IMR-90 (cell line): ENCODE results near the gene RYR1. TPM values are rescaled to one million over a fixed set of nuclear protein-coding genes. Genes with fewer than 3 reads are reported as not detected.

Source experiments
- ATAC-seq: fragments of 200-7000 bp; cut with Tn5 transposase; 2 replicates; pipeline ENCODE4 v1.9.1; 2020; ENCODE audit warnings: low read depth, mild to moderate bottlenecking, moderate library complexity
- BruUV-seq: library from RNA; stranded (reverse); fragments of 400-500 nt; replicated peaks from 2 replicates; lab custom pipeline; 2021; lab: Mats Ljungman, UMichigan
- CTCF ChIA-PET: fragments of 300-600 bp; formaldehyde crosslinking; extraction: SDS; loops from one replicate; lab custom pipeline; 2021; ENCODE audit warnings: antibody characterized with exemption; lab: Yijun Ruan, JAX
- POLR2A ChIA-PET: fragments of 300-600 bp; sonication (Branson Sonifier 250); formaldehyde crosslinking; loops from one replicate; lab custom pipeline; 2022; ENCODE audit warnings: antibody characterized with exemption; ENCODE audit not compliant: unreplicated experiment; lab: Charles Lee
- DNase-seq: peaks from one replicate; pipeline ENCODE4 v3.0.0; 2013
- H2AFZ ChIP-seq: replicated peaks from 2 replicates; pipeline ENCODE3; 2013; ENCODE audit warnings: low read length, mild to moderate bottlenecking; ENCODE audit not compliant: poor library complexity
- H2AK5ac ChIP-seq: 2 replicates; pipeline ENCODE4 v1.6.1; 2013; ENCODE audit warnings: low read depth, low read length, inconsistent platforms
- H2AK9ac ChIP-seq: replicated peaks from 2 replicates; pipeline ENCODE3; 2013; ENCODE audit warnings: mild to moderate bottlenecking, low read depth, low read length, moderate library complexity; ENCODE audit not compliant: poor library complexity
- H2BK120ac ChIP-seq: 2 replicates; pipeline ENCODE4 v1.6.1; 2013; ENCODE audit warnings: low read depth, low read length, inconsistent platforms
- H2BK15ac ChIP-seq: 3 replicates; pipeline ENCODE4 v1.6.1; 2013; ENCODE audit warnings: low read depth, low read length, inconsistent platforms
- H2BK20ac ChIP-seq: 2 replicates; pipeline ENCODE4 v1.6.1; 2013; ENCODE audit warnings: low read depth, mild to moderate bottlenecking, inconsistent platforms, low read length, moderate library complexity
- H2BK5ac ChIP-seq: 2 replicates; pipeline ENCODE4 v1.6.1; 2013; ENCODE audit warnings: mild to moderate bottlenecking, low read depth, low read length, inconsistent platforms; ENCODE audit not compliant: poor library complexity, severe bottlenecking
- H3K14ac ChIP-seq: replicated peaks from 2 replicates; pipeline ENCODE4 v1.6.1; 2013; ENCODE audit warnings: low read depth, low read length, inconsistent platforms
- H3K18ac ChIP-seq: 2 replicates; pipeline ENCODE4 v1.6.1; 2013; ENCODE audit warnings: low read depth, low read length, control low read depth
- H3K23ac ChIP-seq: 2 replicates; pipeline ENCODE4 v1.6.1; 2013; ENCODE audit warnings: low read depth, low read length, inconsistent platforms
- H3K27ac ChIP-seq: 2 replicates; pipeline ENCODE4 v1.5.1; 2013; ENCODE audit warnings: mild to moderate bottlenecking, control low read depth, low read length; ENCODE audit not compliant: insufficient read depth
- H3K27me3 ChIP-seq: 2 replicates; pipeline ENCODE4 v1.6.1; 2013; ENCODE audit warnings: low read length; ENCODE audit not compliant: control insufficient read depth, insufficient read depth
- H3K36me3 ChIP-seq: 2 replicates; pipeline ENCODE4 v1.6.1; 2013; ENCODE audit warnings: low read length, mixed read lengths; ENCODE audit not compliant: control insufficient read depth, insufficient read depth
- H3K4ac ChIP-seq: 2 replicates; pipeline ENCODE4 v1.6.1; 2013; ENCODE audit warnings: low read depth, low read length, inconsistent platforms
- H3K4me1 ChIP-seq: 2 replicates; pipeline ENCODE4 v1.6.1; 2013; ENCODE audit warnings: low read length, mixed read lengths; ENCODE audit not compliant: control insufficient read depth, insufficient read depth
- H3K4me2 ChIP-seq: 2 replicates; pipeline ENCODE4 v1.6.1; 2013; ENCODE audit warnings: low read depth, mild to moderate bottlenecking, control low read depth, low read length, moderate library complexity
- H3K4me3 ChIP-seq: 2 replicates; pipeline ENCODE4 v1.5.1; 2013; ENCODE audit warnings: low read depth, mild to moderate bottlenecking, control low read depth, low read length, moderate library complexity; ENCODE audit not compliant: insufficient read depth
- H3K56ac ChIP-seq: 2 replicates; pipeline ENCODE4 v1.6.1; 2013; ENCODE audit warnings: low read length, inconsistent platforms; ENCODE audit not compliant: insufficient read depth; ENCODE audit errors: extremely low read depth
- H3K79me1 ChIP-seq, 2 experiments: 2 replicates each; pipeline ENCODE4 v1.6.1; 2013; ENCODE audit warnings: low read length in 2 of 2, inconsistent platforms in 1 of 2, low read depth in 1 of 2
- H3K9ac ChIP-seq: 2 replicates; pipeline ENCODE4 v1.6.1; 2013; ENCODE audit warnings: low read depth, low read length, control low read depth
- H3K9me1 ChIP-seq: 2 replicates; pipeline ENCODE4 v1.6.1; 2013; ENCODE audit warnings: low read length, inconsistent platforms; ENCODE audit not compliant: insufficient read depth
- H3K9me3 ChIP-seq: 2 replicates; pipeline ENCODE4 v1.6.1; 2013; ENCODE audit warnings: low read length; ENCODE audit not compliant: control insufficient read depth, insufficient read depth
- H4K20me1 ChIP-seq: 2 replicates; pipeline ENCODE4 v1.6.1; 2013; ENCODE audit warnings: low read length, inconsistent platforms; ENCODE audit not compliant: insufficient read depth
- H4K5ac ChIP-seq: 2 replicates; pipeline ENCODE4 v1.6.1; 2013; ENCODE audit warnings: mild to moderate bottlenecking, low read depth, low read length, control low read depth
- H4K8ac ChIP-seq, 2 experiments: 2 replicates each; pipeline ENCODE4 v1.6.1; 2013; ENCODE audit warnings: low read depth in 2 of 2, low read length in 2 of 2, control low read depth in 1 of 2, inconsistent platforms in 1 of 2
- H4K91ac ChIP-seq: 2 replicates; pipeline ENCODE4 v1.6.1; 2013; ENCODE audit warnings: low read depth, low read length, inconsistent platforms; ENCODE audit not compliant: insufficient read depth
- BHLHE40 ChIP-seq: fragments of 150-350 bp; IDR thresholded peaks from 2 replicates; pipeline ENCODE4 v1.6.1; 2016; ENCODE audit warnings: mild to moderate bottlenecking, low read depth, low read length
- CEBPB ChIP-seq: IDR thresholded peaks from 2 replicates; pipeline ENCODE4 v1.6.1; 2012; ENCODE audit warnings: low read depth, low read length, improper control_type of control experiment
- CHD1 ChIP-seq: IDR thresholded peaks from 2 replicates; pipeline ENCODE4 v1.6.1; 2012; ENCODE audit warnings: low read depth, low read length, improper control_type of control experiment
- ELK1 ChIP-seq: fragments of 150-350 bp; IDR thresholded peaks from 2 replicates; pipeline ENCODE4 v1.6.1; 2016; ENCODE audit warnings: low read depth, mild to moderate bottlenecking, low read length, moderate library complexity, borderline replicate concordance
- FOS ChIP-seq: fragments of 150-350 bp; IDR thresholded peaks from 2 replicates; pipeline ENCODE4 v1.6.1; 2016; ENCODE audit warnings: low read depth, low read length
- MAFK ChIP-seq: IDR thresholded peaks from 2 replicates; pipeline ENCODE4 v1.6.1; 2012; ENCODE audit warnings: low read depth, low read length, improper control_type of control experiment
- MAZ ChIP-seq: IDR thresholded peaks from 2 replicates; pipeline ENCODE4 v1.6.1; 2012; ENCODE audit warnings: low read depth, mild to moderate bottlenecking, low read length, improper control_type of control experiment, moderate library complexity, borderline replicate concordance
- MXI1 ChIP-seq: IDR thresholded peaks from 2 replicates; pipeline ENCODE4 v1.6.1; 2012; ENCODE audit warnings: low read depth, mild to moderate bottlenecking, low read length, moderate library complexity, borderline replicate concordance
- NFE2L2 ChIP-seq: fragments of 150-350 bp; IDR thresholded peaks from 2 replicates; pipeline ENCODE4 v1.6.1; 2016; ENCODE audit warnings: low read depth, mild to moderate bottlenecking, low read length
- POLR2A ChIP-seq: IDR thresholded peaks from 2 replicates; pipeline ENCODE4 v1.6.1; 2012; ENCODE audit warnings: mild to moderate bottlenecking, low read depth, low read length
- RAD21 ChIP-seq: IDR thresholded peaks from 2 replicates; pipeline ENCODE4 v1.6.1; 2012; ENCODE audit warnings: low read length, improper control_type of control experiment
- RCOR1 ChIP-seq: IDR thresholded peaks from 2 replicates; pipeline ENCODE4 v1.6.1; 2012; ENCODE audit warnings: mild to moderate bottlenecking, low read length, improper control_type of control experiment; ENCODE audit not compliant: insufficient replicate concordance
- RFX5 ChIP-seq: IDR thresholded peaks from 2 replicates; pipeline ENCODE4 v1.8.0; 2012; ENCODE audit warnings: low read depth, mild to moderate bottlenecking, low read length, moderate library complexity
- SMC3 ChIP-seq: fragments of 150-350 bp; IDR thresholded peaks from 2 replicates; pipeline ENCODE4 v1.6.1; 2016; ENCODE audit warnings: low read depth, mild to moderate bottlenecking, antibody characterized with exemption, low read length, moderate library complexity
- WGBS, 2 experiments: methylation state at CpG; one replicate each; pipeline versions ENCODE4 v1.1.5 to v1.1.7; 2013; ENCODE audit warnings: missing lambda C conversion rate in 2 of 2; ENCODE audit not compliant: insufficient read length in 1 of 2; ENCODE audit errors: extremely low coverage in 2 of 2; 5-methylcytosine and 5-hydroxymethylcytosine counted together
- dilution Hi-C: fragments of 300-500 bp; cut with HindIII; formaldehyde crosslinking; loops from one replicate; pipeline ENCODE4 v1.14.3; 2018; ENCODE audit warnings: low sequenced_read_pairs; ENCODE audit not compliant: unreplicated experiment
- in situ Hi-C: fragments of 300-500 bp; cut with MboI; formaldehyde crosslinking; loops from 3 replicates; pipeline ENCODE4 v1.14.3; 2019; ENCODE audit warnings: low sequenced_read_pairs, inconsistent platforms, mixed read lengths
- intact Hi-C: fragments of 100-400 bp; cut with micrococcal nuclease; formaldehyde crosslinking; loops from 2 replicates; pipeline ENCODE4 v1.10.0; 2022
- polyA plus RNA-seq, 3 experiments: library from polyadenylated mRNA; depleted of rRNA; stranded (reverse); fragments of >200 nt; gene quantifications; 2 replicates each; pipeline ENCODE4 v1.2.3, GENCODE V29; 2012; ENCODE audit warnings: low replicate concordance in 1 of 3
- total RNA-seq: library from RNA; depleted of rRNA; stranded (reverse); fragments of >200 nt; gene quantifications from 2 replicates; pipeline ENCODE4 v1.2.3, GENCODE V29; 2012
- TF ChIP-seq, protein P1 (sequence below): conservative IDR thresholded peaks from 2 replicates; pipeline ENCODE4 v1.5.1; 2012; ENCODE audit warnings: mild to moderate bottlenecking, low read depth, low read length, improper control_type of control experiment
- TF ChIP-seq, protein P2 (sequence below): fragments of 150-350 bp; IDR thresholded peaks from 2 replicates; pipeline ENCODE4 v1.6.1; 2017; ENCODE audit warnings: mild to moderate bottlenecking, antibody characterized with exemption, low read length, low read depth

RYR1 gene
- total and polyA plus RNA-seq, 2 of the 4 experiments (the other 2 are of a cell fraction) = not detected

DNA sequence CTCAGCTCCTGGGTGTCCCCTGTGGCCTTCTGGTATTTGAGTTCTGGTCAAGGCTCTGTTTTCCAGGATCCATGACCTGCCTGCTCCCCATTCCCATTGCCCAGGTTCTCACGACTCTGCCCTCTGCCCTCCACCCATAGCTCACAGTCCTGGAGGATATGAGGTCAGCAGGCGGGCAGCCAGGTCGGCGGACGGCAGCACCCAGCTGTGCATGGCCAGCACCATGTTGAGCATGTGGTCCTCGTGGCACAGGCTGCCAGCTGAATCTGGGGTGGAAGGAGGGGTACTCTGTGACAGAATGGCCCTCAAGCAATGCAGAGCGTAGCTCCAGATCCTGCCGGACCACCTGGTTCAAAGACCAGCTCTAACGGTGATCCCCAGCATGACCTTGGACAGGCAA is 12.6 kb upstream of the RYR1 start:
- intact Hi-C loops (no loop called here), in situ Hi-C loops (loop anchor here (25.0 kb wide), 1 partner anchor 516 kb away; the partner anchor contains the start of genes MRPS12 and SARS2), dilution Hi-C loops (no loop called here)
- no peak overlapping the region for H3K4me2 ChIP-seq
- no peaks in the 10 kb centered on the region for H3K9me3 ChIP-seq
- peaks cover 6% of the 10 kb centered on the region; the same call in 1 of the 2 replicates for H3K9me1 ChIP-seq
- peaks cover 43% of the 10 kb centered on the region for H3K27me3 ChIP-seq
- no peak overlapping the region for H3K9ac ChIP-seq
- 67% methylated on average over 4 of the region's 9 CpGs; no CpG with 5 or more reads in 1 of the 2 experiments for WGBS, 2 experiments
- no peaks in the 10 kb centered on the region for H3K36me3 ChIP-seq
- H2BK15ac ChIP-seq = no peak overlapping the region
- no peaks in the 10 kb centered on the region for H3K79me1 ChIP-seq
- H2AK9ac ChIP-seq = no peak overlapping the region
- no peak overlapping the region for H3K56ac ChIP-seq
- ChIA-PET POLR2A (no interaction called here), CTCF (no interaction called here)
- no peak overlapping the region for H2BK120ac ChIP-seq
- H4K5ac ChIP-seq = no peak overlapping the region
- H2AFZ ChIP-seq = no peak overlapping the region
- TF ChIP-seq MAZ = no peak
- TF ChIP-seq SMC3 = no peak
- TF ChIP-seq MAFK = no peak
- TF ChIP-seq, protein P1, sequence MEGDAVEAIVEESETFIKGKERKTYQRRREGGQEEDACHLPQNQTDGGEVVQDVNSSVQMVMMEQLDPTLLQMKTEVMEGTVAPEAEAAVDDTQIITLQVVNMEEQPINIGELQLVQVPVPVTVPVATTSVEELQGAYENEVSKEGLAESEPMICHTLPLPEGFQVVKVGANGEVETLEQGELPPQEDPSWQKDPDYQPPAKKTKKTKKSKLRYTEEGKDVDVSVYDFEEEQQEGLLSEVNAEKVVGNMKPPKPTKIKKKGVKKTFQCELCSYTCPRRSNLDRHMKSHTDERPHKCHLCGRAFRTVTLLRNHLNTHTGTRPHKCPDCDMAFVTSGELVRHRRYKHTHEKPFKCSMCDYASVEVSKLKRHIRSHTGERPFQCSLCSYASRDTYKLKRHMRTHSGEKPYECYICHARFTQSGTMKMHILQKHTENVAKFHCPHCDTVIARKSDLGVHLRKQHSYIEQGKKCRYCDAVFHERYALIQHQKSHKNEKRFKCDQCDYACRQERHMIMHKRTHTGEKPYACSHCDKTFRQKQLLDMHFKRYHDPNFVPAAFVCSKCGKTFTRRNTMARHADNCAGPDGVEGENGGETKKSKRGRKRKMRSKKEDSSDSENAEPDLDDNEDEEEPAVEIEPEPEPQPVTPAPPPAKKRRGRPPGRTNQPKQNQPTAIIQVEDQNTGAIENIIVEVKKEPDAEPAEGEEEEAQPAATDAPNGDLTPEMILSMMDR = no peak
- TF ChIP-seq RCOR1 = no peak
- TF ChIP-seq CEBPB = no peak
- TF ChIP-seq MXI1 = no peak
- no peak for TF ChIP-seq BHLHE40
- TF ChIP-seq POLR2A = no peak
- no peak for TF ChIP-seq ELK1
- TF ChIP-seq FOS = no peak
- TF ChIP-seq, protein P2, sequence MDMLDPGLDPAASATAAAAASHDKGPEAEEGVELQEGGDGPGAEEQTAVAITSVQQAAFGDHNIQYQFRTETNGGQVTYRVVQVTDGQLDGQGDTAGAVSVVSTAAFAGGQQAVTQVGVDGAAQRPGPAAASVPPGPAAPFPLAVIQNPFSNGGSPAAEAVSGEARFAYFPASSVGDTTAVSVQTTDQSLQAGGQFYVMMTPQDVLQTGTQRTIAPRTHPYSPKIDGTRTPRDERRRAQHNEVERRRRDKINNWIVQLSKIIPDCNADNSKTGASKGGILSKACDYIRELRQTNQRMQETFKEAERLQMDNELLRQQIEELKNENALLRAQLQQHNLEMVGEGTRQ = no peak
- no peak for TF ChIP-seq NFE2L2
- TF ChIP-seq RAD21 = no peak
- TF ChIP-seq CHD1 = no peak
- no peak for TF ChIP-seq RFX5
- no peak overlapping the region for H3K18ac ChIP-seq
- ATAC-seq = no peak
- H3K14ac ChIP-seq = no peak overlapping the region
- no peak overlapping the region for H3K4ac ChIP-seq
- BruUV-seq = no TSS peak
- H3K23ac ChIP-seq = no peak overlapping the region
- H4K20me1 ChIP-seq = no peaks in the 10 kb centered on the region
- H2AK5ac ChIP-seq = no peak overlapping the region
- no peak overlapping the region for H2BK20ac ChIP-seq
- no peak for DNase-seq
- H3K4me1 ChIP-seq = no peaks in the 10 kb centered on the region
- no peak overlapping the region for H3K4me3 ChIP-seq
- no peak overlapping the region for H4K8ac ChIP-seq
- H2BK5ac ChIP-seq = no peak overlapping the region
- H4K91ac ChIP-seq = no peak overlapping the region
- H3K27ac ChIP-seq = no peak overlapping the region
